HL-60 (cell line): ENCODE measurements around the gene CMC1.
A peak's percentile ranks its signal among the peaks of the same experiment; 100 is the strongest.

Experiments
- DNase-seq, 2 experiments: peaks; one replicate each; pipeline ENCODE4 v3.0.0-alpha.2; 2010 to 2020; ENCODE audit warnings: low read depth in 1 of 2, low spot score in 1 of 2
- H3K27ac ChIP-seq: fragments of 250-450 bp; sonication (Bioruptor Pico); replicated peaks from 2 replicates; pipeline ENCODE4 v1.5.1; 2020; ENCODE audit warnings: mild to moderate bottlenecking, moderate library complexity
- H3K27me3 ChIP-seq: fragments of 250-450 bp; sonication (Bioruptor Pico); 2 replicates; pipeline ENCODE4 v1.5.1; 2021; ENCODE audit warnings: mild to moderate bottlenecking, moderate library complexity; ENCODE audit not compliant: insufficient read depth, poor library complexity, severe bottlenecking
- H3K4me3 ChIP-seq: replicated peaks from 2 replicates; pipeline ENCODE4 v1.5.1; 2011; ENCODE audit warnings: mild to moderate bottlenecking, control low read depth, low read length; ENCODE audit not compliant: insufficient read depth
- GABPA ChIP-seq: IDR thresholded peaks from 2 replicates; pipeline ENCODE4 v1.6.1; 2012; ENCODE audit warnings: low read depth
- POLR2AphosphoS5 ChIP-seq: IDR thresholded peaks from 2 replicates; pipeline ENCODE4 v1.6.1; 2012; ENCODE audit warnings: low read depth
- SPI1 ChIP-seq: IDR thresholded peaks from 2 replicates; pipeline ENCODE4 v1.6.1; 2012; ENCODE audit warnings: low read depth, mild to moderate bottlenecking, borderline replicate concordance
- TF ChIP-seq, protein P1 (sequence below): IDR thresholded peaks from one replicate; pipeline ENCODE4 v1.5.1; 2011; ENCODE audit warnings: low read length, control low read depth, inconsistent platforms; ENCODE audit not compliant: insufficient read depth
- TF ChIP-seq, protein P2 (sequence below): IDR thresholded peaks from 2 replicates; pipeline ENCODE4 v1.6.1; 2012; ENCODE audit warnings: low read depth; ENCODE audit not compliant: insufficient replicate concordance

The CMC1 gene

GRCh38 chr3:28343144-28343543 is 101.7 kb downstream of the CMC1 start:
- no peak overlapping the region for H3K27ac ChIP-seq
- no peak for DNase-seq
- H3K4me3 ChIP-seq = no peak overlapping the region
- no peak for TF ChIP-seq SPI1
- no peak for TF ChIP-seq GABPA
- TF ChIP-seq, protein P1, sequence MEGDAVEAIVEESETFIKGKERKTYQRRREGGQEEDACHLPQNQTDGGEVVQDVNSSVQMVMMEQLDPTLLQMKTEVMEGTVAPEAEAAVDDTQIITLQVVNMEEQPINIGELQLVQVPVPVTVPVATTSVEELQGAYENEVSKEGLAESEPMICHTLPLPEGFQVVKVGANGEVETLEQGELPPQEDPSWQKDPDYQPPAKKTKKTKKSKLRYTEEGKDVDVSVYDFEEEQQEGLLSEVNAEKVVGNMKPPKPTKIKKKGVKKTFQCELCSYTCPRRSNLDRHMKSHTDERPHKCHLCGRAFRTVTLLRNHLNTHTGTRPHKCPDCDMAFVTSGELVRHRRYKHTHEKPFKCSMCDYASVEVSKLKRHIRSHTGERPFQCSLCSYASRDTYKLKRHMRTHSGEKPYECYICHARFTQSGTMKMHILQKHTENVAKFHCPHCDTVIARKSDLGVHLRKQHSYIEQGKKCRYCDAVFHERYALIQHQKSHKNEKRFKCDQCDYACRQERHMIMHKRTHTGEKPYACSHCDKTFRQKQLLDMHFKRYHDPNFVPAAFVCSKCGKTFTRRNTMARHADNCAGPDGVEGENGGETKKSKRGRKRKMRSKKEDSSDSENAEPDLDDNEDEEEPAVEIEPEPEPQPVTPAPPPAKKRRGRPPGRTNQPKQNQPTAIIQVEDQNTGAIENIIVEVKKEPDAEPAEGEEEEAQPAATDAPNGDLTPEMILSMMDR = no peak
- TF ChIP-seq POLR2AphosphoS5 = no peak
- TF ChIP-seq, protein P2, sequence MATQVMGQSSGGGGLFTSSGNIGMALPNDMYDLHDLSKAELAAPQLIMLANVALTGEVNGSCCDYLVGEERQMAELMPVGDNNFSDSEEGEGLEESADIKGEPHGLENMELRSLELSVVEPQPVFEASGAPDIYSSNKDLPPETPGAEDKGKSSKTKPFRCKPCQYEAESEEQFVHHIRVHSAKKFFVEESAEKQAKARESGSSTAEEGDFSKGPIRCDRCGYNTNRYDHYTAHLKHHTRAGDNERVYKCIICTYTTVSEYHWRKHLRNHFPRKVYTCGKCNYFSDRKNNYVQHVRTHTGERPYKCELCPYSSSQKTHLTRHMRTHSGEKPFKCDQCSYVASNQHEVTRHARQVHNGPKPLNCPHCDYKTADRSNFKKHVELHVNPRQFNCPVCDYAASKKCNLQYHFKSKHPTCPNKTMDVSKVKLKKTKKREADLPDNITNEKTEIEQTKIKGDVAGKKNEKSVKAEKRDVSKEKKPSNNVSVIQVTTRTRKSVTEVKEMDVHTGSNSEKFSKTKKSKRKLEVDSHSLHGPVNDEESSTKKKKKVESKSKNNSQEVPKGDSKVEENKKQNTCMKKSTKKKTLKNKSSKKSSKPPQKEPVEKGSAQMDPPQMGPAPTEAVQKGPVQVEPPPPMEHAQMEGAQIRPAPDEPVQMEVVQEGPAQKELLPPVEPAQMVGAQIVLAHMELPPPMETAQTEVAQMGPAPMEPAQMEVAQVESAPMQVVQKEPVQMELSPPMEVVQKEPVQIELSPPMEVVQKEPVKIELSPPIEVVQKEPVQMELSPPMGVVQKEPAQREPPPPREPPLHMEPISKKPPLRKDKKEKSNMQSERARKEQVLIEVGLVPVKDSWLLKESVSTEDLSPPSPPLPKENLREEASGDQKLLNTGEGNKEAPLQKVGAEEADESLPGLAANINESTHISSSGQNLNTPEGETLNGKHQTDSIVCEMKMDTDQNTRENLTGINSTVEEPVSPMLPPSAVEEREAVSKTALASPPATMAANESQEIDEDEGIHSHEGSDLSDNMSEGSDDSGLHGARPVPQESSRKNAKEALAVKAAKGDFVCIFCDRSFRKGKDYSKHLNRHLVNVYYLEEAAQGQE = no peak
- H3K27me3 ChIP-seq = no peaks in the 10 kb centered on the region

DNA sequence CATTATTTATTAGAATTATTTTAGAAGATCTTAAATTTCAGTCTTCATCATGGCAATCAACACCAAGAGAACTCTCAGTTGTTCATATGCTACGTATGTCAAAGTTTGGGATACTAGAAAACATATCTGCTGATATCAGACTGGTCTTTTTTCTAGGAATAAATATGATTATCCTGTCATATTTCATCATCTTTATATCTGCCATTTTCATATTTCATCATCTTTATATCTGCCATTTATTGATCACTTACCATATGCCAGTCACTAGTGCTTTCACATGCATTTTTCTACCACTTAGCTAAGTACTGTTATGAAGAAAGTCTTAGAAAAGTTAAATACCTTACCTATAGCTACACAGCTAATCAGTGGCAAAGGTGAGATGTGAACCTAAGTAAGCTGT is 104.3 kb downstream of the CMC1 start:
- no peaks in the 10 kb centered on the region for H3K27me3 ChIP-seq
- no peak overlapping the region for H3K27ac ChIP-seq
- no peak for DNase-seq
- H3K4me3 ChIP-seq = no peak overlapping the region
- TF ChIP-seq, protein P2 = no peak
- no peak for TF ChIP-seq SPI1
- no peak for TF ChIP-seq POLR2AphosphoS5
- TF ChIP-seq, protein P1 = no peak
- no peak for TF ChIP-seq GABPA

DNA sequence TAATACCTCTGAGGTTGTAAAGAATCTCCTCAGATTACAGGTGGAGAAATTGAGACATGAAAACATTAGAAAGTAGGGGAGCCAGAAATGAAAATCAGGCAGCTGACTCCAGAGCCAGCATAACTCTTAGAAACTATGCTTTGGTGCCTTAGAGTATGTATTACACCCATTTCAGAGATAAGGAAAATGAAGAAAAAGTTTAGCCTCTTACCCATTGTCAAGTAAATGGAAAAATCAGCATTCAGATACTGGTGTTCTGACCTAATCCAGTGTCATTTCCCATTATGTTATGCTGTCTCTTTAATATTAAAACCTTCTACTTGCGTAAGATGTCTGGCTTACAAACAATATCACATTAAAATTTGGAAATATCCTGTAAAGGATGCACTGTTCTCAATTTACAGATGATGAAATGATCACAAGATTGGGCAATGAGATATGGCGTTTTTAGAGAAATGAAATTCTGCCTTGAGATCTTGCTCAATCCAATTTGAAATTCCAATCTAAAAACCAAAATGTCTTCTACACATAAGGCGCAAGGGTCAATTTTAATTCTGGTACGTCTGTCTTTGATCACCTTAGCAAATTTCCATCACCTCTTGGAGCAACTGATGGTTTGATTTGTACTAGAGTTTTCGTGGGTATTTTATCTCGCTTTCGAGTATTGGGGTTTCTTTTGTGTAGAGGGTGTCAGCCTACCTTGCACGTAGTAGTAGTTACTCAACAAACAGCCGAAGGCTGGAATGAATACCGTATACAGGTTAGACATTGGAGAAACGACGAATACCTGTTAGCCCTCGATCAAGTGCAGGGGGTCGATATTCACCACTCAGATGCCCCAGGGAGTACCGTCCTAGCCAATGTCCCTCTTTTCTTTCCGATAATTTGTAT is 106.2 kb downstream of the CMC1 start:
- Histone ChIP-seq H3K27ac (peak overlapping the region; percentile 98), H3K27me3 (no peaks in the 10 kb centered on the region), H3K4me3 (peak overlapping the region; percentile 78)
- DNase-seq = peak; percentile 50 to 67
- TF ChIP-seq POLR2AphosphoS5 = no peak; the same call in 1 of the 2 replicates
- TF ChIP-seq SPI1 = peak; percentile 19; the same call in 1 of the 2 replicates

DNA sequence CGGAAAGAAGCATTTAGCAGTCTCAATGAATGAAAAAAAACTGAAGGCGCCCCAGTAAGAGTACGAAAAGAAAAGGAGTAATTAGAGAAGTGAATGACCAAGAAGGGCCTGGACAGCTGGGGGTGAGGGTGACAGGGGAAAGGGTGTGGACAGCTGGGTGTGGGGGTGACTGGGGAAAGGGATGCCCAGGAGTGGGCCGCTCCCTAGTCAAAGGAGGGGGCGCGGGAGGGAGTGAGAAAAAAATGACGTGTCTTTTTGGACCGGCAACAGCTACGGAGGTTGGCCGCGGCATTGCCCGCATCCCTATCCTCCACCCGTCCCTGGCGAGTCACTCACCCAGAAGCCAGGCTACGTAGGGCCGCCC is 106.8 kb downstream of the CMC1 start:
- TF ChIP-seq SPI1 = no peak
- Histone ChIP-seq H3K27ac (peak overlapping the region; percentile 98), H3K27me3 (no peaks in the 10 kb centered on the region), H3K4me3 (peak overlapping the region; percentile 78)
- DNase-seq = peak in 1 of 2 experiments; percentile 78
